Measurements from ENCODE around the gene PTPRN2.

GRCh38 chr7:158517571-158517970 is 70.1 kb downstream of the PTPRN2 start:
- TF ChIP-seq CTCF (IDR thresholded peaks at IDR 0.05; ENCODE audit: extremely low read depth in 1 of 2, insufficient read depth in 1 of 2, low read depth in 1 of 2, low read length in 2 of 2): no peak
- TF ChIP-seq POLR2A (IDR thresholded peaks at IDR 0.05; ENCODE audit: low read depth, low read length): no peak
- no peak for TF ChIP-seq POLR2AphosphoS5 (IDR thresholded peaks at IDR 0.05; ENCODE audit: insufficient read depth, low read depth, low read length)
- no peak for TF ChIP-seq MAX (IDR thresholded peaks at IDR 0.05; ENCODE audit: insufficient read depth, insufficient read length)
- no peak for TF ChIP-seq GATA2 (IDR thresholded peaks at IDR 0.05; ENCODE audit: insufficient read depth, insufficient read length, low read depth, low read length)
- no peak for TF ChIP-seq EZH2 (IDR thresholded peaks at IDR 0.05; ENCODE audit: borderline replicate concordance, low read depth, low read length, severe bottlenecking)

Measured in endothelial cell of umbilical vein (primary cell).